OCI-LY1 (cell line): ENCODE data around the gene CD40.
A peak's percentile ranks its signal among the peaks of the same experiment; 100 is the strongest.

ENCODE experiments used
- H2AFZ ChIP-seq: fragments of 200-600 bp; sonication (generic), shearing (Covaris generic); 2 replicates; pipeline ENCODE4 v1.6.0; 2014; ENCODE audit warnings: antibody characterized with exemption, mild to moderate bottlenecking, low read length
- H3F3A ChIP-seq: fragments of 200-600 bp; sonication (generic), shearing (Covaris generic); 2 replicates; pipeline ENCODE4 v1.6.0; 2014; ENCODE audit warnings: mild to moderate bottlenecking, antibody characterized with exemption, low read length, moderate library complexity; ENCODE audit not compliant: insufficient read depth
- H3K27ac ChIP-seq: fragments of 200-600 bp; sonication (generic); 2 replicates; pipeline ENCODE4 v1.5.1; 2014; ENCODE audit warnings: low read length, mixed run types, mild to moderate bottlenecking, low read depth; ENCODE audit not compliant: poor library complexity, severe bottlenecking
- H3K27me3 ChIP-seq: fragments of 200-600 bp; sonication (generic); 2 replicates; pipeline ENCODE4 v1.6.0; 2014; ENCODE audit warnings: antibody characterized with exemption, mild to moderate bottlenecking, low read length, moderate library complexity; ENCODE audit not compliant: insufficient read depth
- H3K36me3 ChIP-seq: fragments of 200-600 bp; sonication (generic); 2 replicates; pipeline ENCODE4 v1.6.1; 2014; ENCODE audit warnings: mild to moderate bottlenecking, antibody characterized with exemption, low read length, moderate library complexity, mixed read lengths; ENCODE audit not compliant: insufficient read depth
- H3K4me1 ChIP-seq: fragments of 200-600 bp; sonication (generic); 2 replicates; pipeline ENCODE4 v1.5.1; 2014; ENCODE audit warnings: mild to moderate bottlenecking, low read length, moderate library complexity; ENCODE audit not compliant: insufficient read depth, severe bottlenecking
- H3K4me2 ChIP-seq: fragments of 200-600 bp; sonication (generic), shearing (Covaris generic); 2 replicates; pipeline ENCODE4 v1.6.1; 2014; ENCODE audit warnings: low read length
- H3K4me3 ChIP-seq: fragments of 200-600 bp; sonication (generic); 2 replicates; pipeline ENCODE4 v1.5.1; 2014; ENCODE audit warnings: low read length, low read depth, mild to moderate bottlenecking, mixed read lengths; ENCODE audit not compliant: poor library complexity, severe bottlenecking
- H3K79me2 ChIP-seq: fragments of 200-600 bp; shearing (Covaris generic); 2 replicates; pipeline ENCODE4 v1.6.1; 2016; ENCODE audit warnings: mixed run types, low read length, mixed read lengths; ENCODE audit not compliant: insufficient read depth
- H3K9ac ChIP-seq: fragments of 200-600 bp; sonication (generic), shearing (Covaris generic); 2 replicates; pipeline ENCODE4 v1.6.1; 2014; ENCODE audit warnings: mild to moderate bottlenecking, low read length, mixed read lengths
- H3K9me2 ChIP-seq: fragments of 200-600 bp; sonication (generic), shearing (Covaris generic); 2 replicates; pipeline ENCODE4 v1.6.1; 2014; ENCODE audit warnings: low read depth, mild to moderate bottlenecking, low read length, mixed read lengths
- H3K9me3 ChIP-seq: fragments of 200-600 bp; shearing (Covaris generic); 2 replicates; pipeline ENCODE4 v1.6.1; 2014; ENCODE audit warnings: low read length, mixed read lengths
- H4K20me1 ChIP-seq: fragments of 200-600 bp; sonication (generic), shearing (Covaris generic); 2 replicates; pipeline ENCODE4 v1.6.0; 2016; ENCODE audit warnings: mild to moderate bottlenecking, low read length; ENCODE audit not compliant: insufficient read depth
- EZH2 ChIP-seq: fragments of 200-600 bp; sonication (generic), shearing (Covaris generic); IDR thresholded peaks from 2 replicates; pipeline ENCODE4 v1.8.0; 2017; ENCODE audit warnings: borderline replicate concordance, mixed run types, mild to moderate bottlenecking, antibody characterized with exemption, low read length, moderate library complexity, mixed read lengths
- TF ChIP-seq, protein P1 (sequence below): fragments of 200-600 bp; sonication (generic), shearing (Covaris generic); IDR thresholded peaks from 2 replicates; pipeline ENCODE4 v1.5.1; 2017; ENCODE audit warnings: mild to moderate bottlenecking, antibody characterized with exemption, low read length, moderate library complexity, mixed read lengths

CD40 gene

GRCh38 chr20:46128310-46129151 is 10.4 kb downstream of the CD40 start:
- TF ChIP-seq, protein P1, sequence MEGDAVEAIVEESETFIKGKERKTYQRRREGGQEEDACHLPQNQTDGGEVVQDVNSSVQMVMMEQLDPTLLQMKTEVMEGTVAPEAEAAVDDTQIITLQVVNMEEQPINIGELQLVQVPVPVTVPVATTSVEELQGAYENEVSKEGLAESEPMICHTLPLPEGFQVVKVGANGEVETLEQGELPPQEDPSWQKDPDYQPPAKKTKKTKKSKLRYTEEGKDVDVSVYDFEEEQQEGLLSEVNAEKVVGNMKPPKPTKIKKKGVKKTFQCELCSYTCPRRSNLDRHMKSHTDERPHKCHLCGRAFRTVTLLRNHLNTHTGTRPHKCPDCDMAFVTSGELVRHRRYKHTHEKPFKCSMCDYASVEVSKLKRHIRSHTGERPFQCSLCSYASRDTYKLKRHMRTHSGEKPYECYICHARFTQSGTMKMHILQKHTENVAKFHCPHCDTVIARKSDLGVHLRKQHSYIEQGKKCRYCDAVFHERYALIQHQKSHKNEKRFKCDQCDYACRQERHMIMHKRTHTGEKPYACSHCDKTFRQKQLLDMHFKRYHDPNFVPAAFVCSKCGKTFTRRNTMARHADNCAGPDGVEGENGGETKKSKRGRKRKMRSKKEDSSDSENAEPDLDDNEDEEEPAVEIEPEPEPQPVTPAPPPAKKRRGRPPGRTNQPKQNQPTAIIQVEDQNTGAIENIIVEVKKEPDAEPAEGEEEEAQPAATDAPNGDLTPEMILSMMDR: peak; percentile 64
- TF ChIP-seq EZH2: no peak
- Histone ChIP-seq H3K36me3 (peaks cover 34% of the 10 kb centered on the region), H3K9me2 (no peaks in the 10 kb centered on the region), H3K9me3 (no peaks in the 10 kb centered on the region), H2AFZ (no peak overlapping the region), H3K9ac (no peak overlapping the region), H3K27me3 (no peaks in the 10 kb centered on the region), H3K4me2 (no peak overlapping the region), H3K27ac (no peak overlapping the region), H3F3A (no peaks in the 10 kb centered on the region), H3K79me2 (no peaks in the 10 kb centered on the region), H3K4me3 (no peak overlapping the region), H3K4me1 (no peaks in the 10 kb centered on the region), H4K20me1 (no peaks in the 10 kb centered on the region)

GRCh38 chr20:46129955-46130481 is 11.9 kb downstream of the CD40 start:
- TF ChIP-seq EZH2: no peak
- TF ChIP-seq, protein P1: no peak
- H3K27ac ChIP-seq: no peak overlapping the region
- no peaks in the 10 kb centered on the region for H3K9me2 ChIP-seq
- no peak overlapping the region for H3K9ac ChIP-seq
- H3K36me3 ChIP-seq: peaks cover 24% of the 10 kb centered on the region
- no peak overlapping the region for H2AFZ ChIP-seq
- no peaks in the 10 kb centered on the region for H3K4me1 ChIP-seq
- H3K4me3 ChIP-seq: no peak overlapping the region
- no peaks in the 10 kb centered on the region for H3K27me3 ChIP-seq
- H4K20me1 ChIP-seq: no peaks in the 10 kb centered on the region
- H3K79me2 ChIP-seq: no peaks in the 10 kb centered on the region
- no peak overlapping the region for H3K4me2 ChIP-seq
- no peaks in the 10 kb centered on the region for H3F3A ChIP-seq
- H3K9me3 ChIP-seq: no peaks in the 10 kb centered on the region

- Histone ChIP-seq H3K79me2 (no peaks in the 10 kb centered on the region), H3K36me3 (peaks cover 21% of the 10 kb centered on the region), H2AFZ (no peak overlapping the region), H3K9me2 (no peaks in the 10 kb centered on the region), H3K27me3 (no peaks in the 10 kb centered on the region), H3K4me1 (no peaks in the 10 kb centered on the region), H4K20me1 (no peaks in the 10 kb centered on the region), H3K4me2 (no peak overlapping the region), H3K27ac (no peak overlapping the region), H3K9me3 (no peaks in the 10 kb centered on the region), H3F3A (no peaks in the 10 kb centered on the region), H3K4me3 (no peak overlapping the region), H3K9ac (no peak overlapping the region)
- no peak for TF ChIP-seq EZH2
- TF ChIP-seq, protein P1: no peak
Measured at GRCh38 chr20:46130534-46130933, 12.4 kb downstream of the CD40 start.
